Peyer's patch (tissue), 4 donors: ENCODE data around the gene BCL7C.

ENCODE experiments used
- CTCF ChIP-seq, 6 experiments: fragments of 450-650 bp in 4 of 6; fragments of 200-600 bp in 2 of 6; sonication (generic) in 1 of 6; IDR thresholded peaks; one replicate each; pipeline ENCODE4 v1.5.1; 2017 to 2019; ENCODE audit warnings: antibody characterized with exemption in 6 of 6, mild to moderate bottlenecking in 3 of 6, moderate library complexity in 1 of 6
- POLR2A ChIP-seq, 2 donors: fragments of 450-650 bp; IDR thresholded peaks; one replicate each; pipeline ENCODE4 v1.5.1; 2017; ENCODE audit warnings: antibody characterized with exemption in 2 of 2, mild to moderate bottlenecking in 2 of 2, moderate library complexity in 2 of 2

GRCh38 chr16:30923554-30924075, 29.7 kb upstream of the BCL7C start, which contains the start of gene FBXL19:
- TF ChIP-seq POLR2A (IDR thresholded peaks at IDR 0.05) (no peak), CTCF (IDR thresholded peaks at IDR 0.05) (no peak)
